Aorta (tissue), 5 donors: ENCODE data around the gene INMT. TPM values are rescaled to one million over a fixed set of nuclear protein-coding genes. Genes with fewer than 3 reads are reported as not detected.
A peak's percentile ranks its signal among the peaks of the same experiment; 100 is the strongest.
"Not testable (repeated sequence)": the region's sequence is repeated elsewhere in the genome, so short reads cannot be mapped to it uniquely, and the experiment has no call there.

Source experiments
- ATAC-seq: fragments of 200-7000 bp; cut with Tn5 transposase; one replicate; pipeline ENCODE4 v1.9.1; 2022; ENCODE audit warnings: moderate library complexity; ENCODE audit not compliant: low FRiP score
- DNase-seq, 2 donors: peaks; one replicate each; pipeline ENCODE4 v3.0.0-alpha.2; 2020
- H3K27ac ChIP-seq, 2 donors: one replicate each; pipeline ENCODE4 v1.5.1; 2013; ENCODE audit warnings: low read length in 2 of 2, mild to moderate bottlenecking in 2 of 2, moderate library complexity in 2 of 2, control low read depth in 1 of 2, inconsistent platforms in 1 of 2, low read depth in 1 of 2
- H3K27me3 ChIP-seq, 2 donors: one replicate each; pipeline ENCODE4 v1.6.1; 2013; ENCODE audit warnings: control low read depth in 1 of 2, low read length in 1 of 2, mild to moderate bottlenecking in 1 of 2, moderate library complexity in 1 of 2; ENCODE audit not compliant: insufficient read depth in 2 of 2, control insufficient read depth in 1 of 2
- H3K36me3 ChIP-seq, 2 donors: one replicate each; pipeline ENCODE4 v1.6.1; 2013; ENCODE audit warnings: control low read depth in 1 of 2, low read length in 1 of 2, mild to moderate bottlenecking in 1 of 2; ENCODE audit not compliant: insufficient read depth in 2 of 2, control insufficient read depth in 1 of 2
- H3K4me1 ChIP-seq, 2 donors: one replicate each; pipeline ENCODE4 v1.6.1; 2013; ENCODE audit warnings: low read length in 2 of 2, control low read depth in 1 of 2, mild to moderate bottlenecking in 1 of 2, moderate library complexity in 1 of 2; ENCODE audit not compliant: insufficient read depth in 2 of 2, control insufficient read depth in 1 of 2
- H3K4me3 ChIP-seq, 2 donors: one replicate each; pipeline ENCODE4 v1.5.1; 2013; ENCODE audit warnings: low read length in 2 of 2, control low read depth in 1 of 2, mild to moderate bottlenecking in 1 of 2
- H3K9me3 ChIP-seq: one replicate; pipeline ENCODE4 v1.6.1; 2013; ENCODE audit warnings: mild to moderate bottlenecking, low read length; ENCODE audit not compliant: control insufficient read depth
- WGBS, 2 donors: extraction: QIAGEN DNeasy Blood & Tissue Kit; methylation state at CpG; one replicate each; pipeline ENCODE4 v1.1.7; 2013; 5-methylcytosine and 5-hydroxymethylcytosine counted together
- intact Hi-C, 2 donors: fragments of 100-400 bp; cut with DNase I; formaldehyde crosslinking; loops; one replicate each; pipeline versions ENCODE4 v1.14.2 to v1.15.0; 2022
- polyA plus RNA-seq, 2 donors: library from polyadenylated mRNA; stranded (reverse); fragments of 200-250 nt; gene quantifications; one replicate each; pipeline ENCODE4 v1.2.3, GENCODE V29; 2013
- total RNA-seq, 2 donors: library from RNA; stranded (reverse); fragmentation: NEBNext Ultra II Directional; extraction: Animal tissue kit (Norgen Biotek cat#: 25700); gene quantifications; one replicate each; pipeline ENCODE4 v1.2.1, GENCODE V29; 2021
- donor health status: healthy with polysubstance abuse.
- donor health status: Bipolar disorder and iron deficiency.
- donor health status: DM: no; HTN: no; CAD: no.
- donor health status: DM: no; HTN: no; CAD: no.
- donor health status: DM: yes; HTN: yes; CAD: no.

INMT gene
- total and polyA plus RNA-seq, 4 donors, result 76.7 to 131 (median 94.2) TPM

DNA sequence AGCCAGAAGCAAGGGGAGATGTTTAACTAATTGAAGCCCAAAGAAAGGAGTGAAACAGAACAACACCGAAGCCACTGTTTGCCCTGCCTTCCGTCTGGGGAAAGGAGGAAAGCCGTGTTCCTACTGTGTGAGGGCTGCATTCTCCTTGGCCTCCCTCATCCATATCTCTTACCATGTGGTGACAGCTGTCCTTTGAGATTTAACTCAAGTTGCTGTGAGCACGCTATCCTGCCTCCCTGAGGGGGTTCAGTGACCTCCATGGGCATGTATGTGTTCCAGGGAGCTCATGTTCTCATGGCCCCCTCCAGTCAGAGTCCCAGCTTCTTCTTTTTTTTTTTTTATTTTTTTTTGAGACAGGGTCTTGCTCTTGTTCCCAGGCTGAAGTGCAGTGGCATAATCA lies 43.5 kb upstream of the INMT start:
- 63 to 73% methylated on average over 4 of the region's 4 CpGs for WGBS, 2 donors
- no peak overlapping the region for H3K27ac ChIP-seq

DNA sequence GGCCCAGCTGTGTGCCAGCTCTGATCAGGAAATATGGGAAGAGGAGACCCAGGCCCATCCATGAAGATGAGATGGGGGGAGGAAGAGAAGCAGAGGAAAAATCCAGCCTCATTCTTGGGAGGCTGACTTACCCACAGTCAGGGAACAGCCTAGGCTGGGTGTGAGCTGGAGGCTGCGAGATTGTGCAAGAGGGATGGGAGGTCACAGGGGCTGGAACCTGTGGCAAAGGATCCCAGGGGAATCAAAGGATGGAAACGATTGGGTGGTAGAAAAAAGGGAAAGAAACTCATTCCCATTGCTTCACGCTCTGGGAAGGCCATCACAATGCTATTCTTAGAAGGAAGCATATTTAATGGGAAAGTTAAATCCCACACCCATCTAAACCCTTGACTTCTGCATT lies 43.0 kb upstream of the INMT start:
- ATAC-seq, result peak; percentile 72
- 69 to 77% methylated on average over 3 of the region's 3 CpGs for WGBS, 2 donors
- Histone ChIP-seq H3K4me3 (no peak overlapping the region), H3K27ac (no peak overlapping the region), H3K27me3 (no peaks in the 10 kb centered on the region), H3K9me3 (no peaks in the 10 kb centered on the region), H3K36me3 (no peaks in the 10 kb centered on the region), H3K4me1 (no peaks in the 10 kb centered on the region)
- intact Hi-C loops, result no loop called here
- peak in 1 of 2 donors; percentile 82 for DNase-seq

More for the DNA sequence above, 43.5 kb upstream of the INMT start:
- Histone ChIP-seq H3K4me3 (no peak overlapping the region), H3K9me3 (no peaks in the 10 kb centered on the region), H3K36me3 (no peaks in the 10 kb centered on the region), H3K27me3 (no peaks in the 10 kb centered on the region), H3K4me1 (no peaks in the 10 kb centered on the region)
- intact Hi-C loops, result no loop called here
- DNase-seq (peak in 1 of 2 donors; percentile 31), ATAC-seq (no peak)

DNA sequence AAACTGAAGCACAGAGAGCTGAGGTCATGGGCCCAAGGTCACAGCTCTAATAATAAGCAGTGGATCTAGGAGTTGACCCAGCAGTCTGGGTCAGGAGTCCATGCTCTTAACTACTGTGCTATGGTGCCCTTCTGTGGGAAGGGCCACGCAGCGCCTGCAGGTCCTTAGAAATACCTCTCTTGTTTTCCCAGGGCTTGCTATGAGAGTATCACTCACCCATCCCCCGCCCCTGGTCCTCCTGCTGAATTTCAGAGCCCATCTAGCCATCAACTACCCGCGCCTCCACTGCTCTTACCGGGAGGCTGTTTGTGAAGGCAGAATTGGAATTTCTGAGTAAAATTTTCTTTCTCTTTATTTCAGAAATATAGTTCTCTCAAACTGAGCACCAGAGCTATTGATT lies 42.4 kb upstream of the INMT start:
- WGBS, 2 donors, result 63 to 67% methylated on average over 6 of the region's 6 CpGs

DNA sequence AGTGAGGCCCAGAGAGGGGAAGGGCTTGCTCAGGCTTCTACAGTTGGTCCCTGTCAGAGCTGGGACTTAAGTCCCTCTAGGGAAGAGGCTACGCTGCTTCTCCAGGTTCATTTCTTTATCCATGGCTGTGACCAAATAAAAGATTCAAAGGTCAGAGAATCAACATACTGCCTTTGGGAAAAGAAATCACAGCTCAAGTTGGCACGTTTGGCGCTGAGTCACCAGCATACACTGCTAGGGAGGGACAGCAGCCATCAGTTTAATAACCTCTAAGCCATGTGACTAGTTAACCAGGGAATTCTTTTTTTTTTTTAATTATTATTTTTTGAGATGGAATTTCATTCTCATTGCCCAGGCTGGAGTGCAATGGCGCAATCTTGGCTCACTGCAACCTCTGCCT lies 41.3 kb upstream of the INMT start:
- Histone ChIP-seq H3K27me3 (no peaks in the 10 kb centered on the region), H3K27ac (no peak overlapping the region), H3K4me3 (no peak overlapping the region), H3K36me3 (no peaks in the 10 kb centered on the region), H3K4me1 (no peaks in the 10 kb centered on the region), H3K9me3 (no peaks in the 10 kb centered on the region)
- intact Hi-C loops, result no loop called here
- WGBS, 2 donors, result 87 to 88% methylated on average over 4 of the region's 4 CpGs
- peak in 1 of 2 donors; percentile 75 for DNase-seq
- ATAC-seq, result no peak

More for the DNA sequence above, 42.4 kb upstream of the INMT start:
- Histone ChIP-seq H3K27ac (no peak overlapping the region), H3K36me3 (no peaks in the 10 kb centered on the region), H3K4me3 (no peak overlapping the region), H3K9me3 (no peaks in the 10 kb centered on the region), H3K4me1 (no peaks in the 10 kb centered on the region), H3K27me3 (no peaks in the 10 kb centered on the region)
- intact Hi-C loops, result no loop called here
- ATAC-seq (no peak), DNase-seq (peak in 1 of 2 donors; percentile 24)

DNA sequence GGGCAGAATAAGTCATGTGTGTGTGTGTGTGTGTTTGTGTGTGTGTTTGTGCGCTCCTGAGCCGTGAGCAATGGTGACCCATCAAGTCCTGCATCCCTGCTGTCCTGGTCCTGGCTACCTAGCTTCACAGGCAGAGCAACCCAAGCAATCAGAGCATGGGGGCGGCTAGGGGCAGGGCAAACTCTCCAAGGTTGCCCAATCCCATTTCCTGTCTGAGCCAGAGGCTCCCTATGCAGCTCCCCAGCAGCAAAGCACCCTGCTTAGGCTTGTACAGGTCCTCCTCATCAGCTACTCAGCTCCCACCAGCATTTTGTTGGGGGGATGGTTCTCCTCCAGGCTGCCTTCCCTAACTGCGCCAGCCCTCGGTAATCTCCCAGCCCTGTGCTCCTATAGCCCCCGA lies 38.5 kb upstream of the INMT start:
- DNase-seq, result peak in 1 of 2 donors; percentile 24
- WGBS, 2 donors, result 77 to 83% methylated on average over 6 of the region's 6 CpGs
- Histone ChIP-seq H3K27ac (no peak overlapping the region), H3K4me3 (no peak overlapping the region), H3K27me3 (no peaks in the 10 kb centered on the region), H3K9me3 (peaks cover 2% of the 10 kb centered on the region), H3K36me3 (no peaks in the 10 kb centered on the region), H3K4me1 (no peaks in the 10 kb centered on the region)
- no peak for ATAC-seq
- intact Hi-C loops, result no loop called here

DNA sequence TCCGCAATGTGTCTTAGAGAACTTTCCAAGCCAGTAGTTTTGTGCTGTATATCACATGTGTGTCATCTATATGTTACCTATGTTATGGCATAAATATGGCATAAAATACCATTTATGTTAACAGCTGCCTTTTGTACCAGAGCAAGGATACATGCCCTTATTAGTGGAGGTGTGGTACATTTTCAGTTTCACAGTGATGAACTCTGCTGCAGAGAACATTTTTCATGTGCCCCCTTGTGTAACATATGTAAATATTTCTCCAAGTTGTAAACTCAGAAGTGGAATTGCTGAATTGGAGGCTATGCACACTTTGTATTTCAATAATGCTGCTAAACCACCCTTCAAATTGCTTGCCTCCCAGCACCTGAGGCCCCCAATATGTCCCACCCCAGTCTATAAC lies 37.8 kb upstream of the INMT start:
- ATAC-seq (no peak), DNase-seq (no peak)
- Histone ChIP-seq H3K9me3 (peaks cover 3% of the 10 kb centered on the region), H3K4me1 (no peaks in the 10 kb centered on the region), H3K27me3 (no peaks in the 10 kb centered on the region), H3K36me3 (no peaks in the 10 kb centered on the region), H3K27ac (no peak overlapping the region), H3K4me3 (no peak overlapping the region)
- WGBS, 2 donors, result 95 to 97% methylated on average over 1 of the region's 1 CpG
- intact Hi-C loops, result no loop called here

DNA sequence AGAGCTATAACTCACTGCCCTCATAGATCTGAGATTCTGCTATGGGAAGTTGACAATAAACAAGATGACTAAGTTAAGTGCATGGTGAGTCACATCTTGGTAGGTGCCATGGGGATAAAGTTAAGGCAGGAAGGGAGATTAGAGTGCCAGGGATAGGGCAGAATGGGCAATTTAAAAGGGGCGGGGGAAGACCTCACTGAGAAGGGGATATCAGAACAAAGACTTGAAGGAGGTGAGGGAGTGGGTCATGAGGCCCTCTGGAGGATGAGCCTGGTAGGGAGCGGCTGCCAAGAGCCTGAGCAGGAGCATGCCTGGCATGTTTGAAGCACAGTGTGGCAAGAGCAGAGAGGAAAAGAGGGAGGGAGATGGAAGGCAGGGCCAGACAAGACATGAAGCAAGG lies 34.8 kb upstream of the INMT start:
- DNase-seq, result peak in 1 of 2 donors; percentile 13
- Histone ChIP-seq H3K4me1 (no peaks in the 10 kb centered on the region), H3K4me3 (no peak overlapping the region), H3K27me3 (no peaks in the 10 kb centered on the region), H3K36me3 (no peaks in the 10 kb centered on the region), H3K27ac (no peak overlapping the region), H3K9me3 (peaks cover 5% of the 10 kb centered on the region)
- no peak for ATAC-seq
- 71 to 83% methylated on average over 2 of the region's 2 CpGs for WGBS, 2 donors
- intact Hi-C loops, result no loop called here

DNA sequence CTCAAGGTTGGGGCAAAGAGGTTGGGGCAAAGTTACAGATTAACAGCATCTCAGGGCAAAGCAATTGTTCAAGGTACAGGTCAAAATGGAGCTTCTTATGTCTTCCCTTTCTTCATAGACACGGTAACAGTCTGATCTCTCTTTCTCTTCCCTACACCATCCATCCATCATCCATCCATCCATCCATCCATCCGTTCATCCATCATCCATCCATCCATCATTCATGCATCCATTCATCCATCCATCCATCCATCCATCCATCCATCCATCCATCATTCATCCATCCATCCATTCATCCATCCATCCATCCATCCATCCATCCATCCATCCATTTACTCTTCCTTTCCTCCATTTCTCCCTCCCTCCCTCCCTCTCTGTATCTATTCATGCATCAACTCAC lies 32.5 kb upstream of the INMT start:
- ATAC-seq, intact Hi-C loops, H3K4me3 ChIP-seq, H3K27me3 ChIP-seq, H3K9me3 ChIP-seq, H3K27ac ChIP-seq, H3K4me1 ChIP-seq, DNase-seq, H3K36me3 ChIP-seq: not testable (repeated sequence)
- 89 to 93% methylated on average over 2 of the region's 2 CpGs for WGBS, 2 donors

DNA sequence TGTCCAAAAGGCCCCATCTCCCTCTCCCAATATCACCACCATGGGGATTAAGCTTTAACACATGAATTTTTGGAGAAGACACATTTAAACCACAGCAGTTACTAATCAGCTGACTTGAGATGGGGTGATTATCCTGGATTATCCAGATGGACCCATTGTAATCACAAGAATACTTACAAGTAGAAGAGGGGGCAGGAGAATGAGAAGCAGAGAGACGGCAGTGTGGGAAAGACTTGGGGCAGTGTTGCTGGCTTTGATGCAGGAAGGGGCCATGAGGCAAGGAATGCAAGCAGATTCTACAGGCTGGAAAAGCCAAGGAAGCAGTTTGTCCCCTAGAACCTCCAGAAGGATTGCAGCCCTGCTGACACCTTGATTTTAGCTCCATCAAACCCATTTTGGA lies 30.7 kb upstream of the INMT start:
- Histone ChIP-seq H3K9me3 (peaks cover 5% of the 10 kb centered on the region), H3K27ac (no peak overlapping the region), H3K4me1 (no peaks in the 10 kb centered on the region), H3K36me3 (no peaks in the 10 kb centered on the region), H3K4me3 (no peak overlapping the region), H3K27me3 (no peaks in the 10 kb centered on the region)
- intact Hi-C loops, result no loop called here
- DNase-seq, result peak in 1 of 2 donors; percentile 15
- WGBS, 2 donors, result 92% methylated on average over 1 of the region's 1 CpG
- ATAC-seq, result no peak
